Measurements from ENCODE around the gene ZNF57. TPM values are rescaled to one million over a fixed set of nuclear protein-coding genes. Genes with fewer than 3 reads are reported as not detected.

ZNF57 gene
- total and polyA plus RNA-seq, 2 of the 13 experiments (the other 11 are each of a cell fraction or from before 2014, with no cell fraction given), result 6.6 to 17.5 TPM

DNA sequence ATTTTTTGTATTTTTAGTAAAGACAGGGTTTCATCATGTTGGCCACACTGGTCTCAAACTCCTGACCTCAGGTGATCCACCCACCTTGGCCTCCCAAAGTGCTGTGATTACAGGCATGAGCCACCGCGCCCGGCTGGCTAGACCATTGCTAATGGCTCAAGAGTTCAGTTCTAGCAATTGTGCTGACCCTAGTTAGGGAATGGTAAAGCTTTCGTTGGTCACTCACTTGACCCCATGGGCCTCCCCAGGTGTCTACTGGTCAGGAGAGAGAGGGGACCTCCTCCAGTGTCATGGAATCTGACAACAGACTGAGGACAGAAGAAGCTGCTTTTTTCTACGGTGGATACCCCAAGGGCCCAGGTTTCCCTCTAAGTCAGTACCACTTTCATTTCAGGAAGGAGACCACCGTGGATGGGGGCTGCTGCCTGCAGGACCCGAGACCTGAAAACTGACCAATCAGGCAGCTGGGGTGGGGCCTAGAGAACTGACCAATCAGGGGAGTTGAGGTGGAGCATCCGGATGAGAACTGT, 34.2 kb upstream of the ZNF57 start (continued):
- TF ChIP-seq, protein P1, sequence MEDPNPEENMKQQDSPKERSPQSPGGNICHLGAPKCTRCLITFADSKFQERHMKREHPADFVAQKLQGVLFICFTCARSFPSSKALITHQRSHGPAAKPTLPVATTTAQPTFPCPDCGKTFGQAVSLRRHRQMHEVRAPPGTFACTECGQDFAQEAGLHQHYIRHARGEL (CRISPR knock-in tag; IDR thresholded peaks at IDR 0.05), result no peak
- TF ChIP-seq TCF12 (IDR thresholded peaks at IDR 0.05) (no peak), TCF12 (CRISPR knock-in tag; IDR thresholded peaks at IDR 0.05) (no peak), ARNT (IDR thresholded peaks at IDR 0.05) (no peak), TOPORS (CRISPR knock-in tag; IDR thresholded peaks at IDR 0.05) (no peak), MYNN (CRISPR knock-in tag; IDR thresholded peaks at IDR 0.05; ENCODE audit: low read depth) (no peak), ZNF383 (CRISPR knock-in tag; IDR thresholded peaks at IDR 0.05; ENCODE audit: borderline replicate concordance) (no peak), ZNF331 (CRISPR knock-in tag; IDR thresholded peaks at IDR 0.05) (no peak), ZNF556 (CRISPR knock-in tag; IDR thresholded peaks at IDR 0.05; ENCODE audit: borderline replicate concordance) (no peak), ZNF562 (CRISPR knock-in tag; IDR thresholded peaks at IDR 0.05; ENCODE audit: borderline replicate concordance) (no peak), ZNF780A (CRISPR knock-in tag; IDR thresholded peaks at IDR 0.05) (no peak), NCOA1 (CRISPR knock-in tag; IDR thresholded peaks at IDR 0.05) (no peak), SOX6 (IDR thresholded peaks at IDR 0.05) (no peak), SOX6 (CRISPR knock-in tag; IDR thresholded peaks at IDR 0.05) (no peak)
- TF ChIP-seq, protein P2, sequence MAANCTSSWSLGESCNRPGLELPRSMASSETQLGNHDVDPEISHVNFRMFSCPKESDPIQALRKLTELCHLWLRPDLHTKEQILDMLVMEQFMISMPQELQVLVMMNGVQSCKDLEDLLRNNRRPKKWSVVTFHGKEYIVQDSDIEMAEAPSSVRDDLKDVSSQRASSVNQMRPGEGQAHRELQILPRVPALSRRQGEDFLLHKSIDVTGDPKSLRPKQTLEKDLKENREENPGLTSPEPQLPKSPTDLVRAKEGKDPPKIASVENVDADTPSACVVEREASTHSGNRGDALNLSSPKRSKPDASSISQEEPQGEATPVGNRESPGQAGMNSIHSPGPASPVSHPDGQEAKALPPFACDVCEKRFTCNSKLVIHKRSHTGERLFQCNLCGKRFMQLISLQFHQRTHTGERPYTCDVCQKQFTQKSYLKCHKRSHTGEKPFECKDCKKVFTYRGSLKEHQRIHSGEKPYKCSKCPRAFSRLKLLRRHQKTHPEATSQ (CRISPR knock-in tag; IDR thresholded peaks at IDR 0.05; ENCODE audit: borderline replicate concordance), result no peak
- TF ChIP-seq, protein P3, sequence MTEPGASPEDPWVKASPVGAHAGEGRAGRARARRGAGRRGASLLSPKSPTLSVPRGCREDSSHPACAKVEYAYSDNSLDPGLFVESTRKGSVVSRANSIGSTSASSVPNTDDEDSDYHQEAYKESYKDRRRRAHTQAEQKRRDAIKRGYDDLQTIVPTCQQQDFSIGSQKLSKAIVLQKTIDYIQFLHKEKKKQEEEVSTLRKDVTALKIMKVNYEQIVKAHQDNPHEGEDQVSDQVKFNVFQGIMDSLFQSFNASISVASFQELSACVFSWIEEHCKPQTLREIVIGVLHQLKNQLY (CRISPR knock-in tag; IDR thresholded peaks at IDR 0.05), result no peak
- TF ChIP-seq, protein P4, sequence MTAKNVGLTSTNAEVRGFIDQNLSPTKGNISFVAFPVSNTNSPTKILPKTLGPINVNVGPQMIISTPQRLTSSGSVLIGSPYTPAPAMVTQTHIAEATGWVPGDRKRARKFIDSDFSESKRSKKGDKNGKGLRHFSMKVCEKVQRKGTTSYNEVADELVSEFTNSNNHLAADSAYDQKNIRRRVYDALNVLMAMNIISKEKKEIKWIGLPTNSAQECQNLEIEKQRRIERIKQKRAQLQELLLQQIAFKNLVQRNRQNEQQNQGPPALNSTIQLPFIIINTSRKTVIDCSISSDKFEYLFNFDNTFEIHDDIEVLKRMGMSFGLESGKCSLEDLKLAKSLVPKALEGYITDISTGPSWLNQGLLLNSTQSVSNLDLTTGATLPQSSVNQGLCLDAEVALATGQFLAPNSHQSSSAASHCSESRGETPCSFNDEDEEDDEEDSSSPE (CRISPR knock-in tag; IDR thresholded peaks at IDR 0.05), result no peak
- TF ChIP-seq, protein P5, sequence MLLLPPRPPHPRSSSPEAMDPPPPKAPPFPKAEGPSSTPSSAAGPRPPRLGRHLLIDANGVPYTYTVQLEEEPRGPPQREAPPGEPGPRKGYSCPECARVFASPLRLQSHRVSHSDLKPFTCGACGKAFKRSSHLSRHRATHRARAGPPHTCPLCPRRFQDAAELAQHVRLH (CRISPR knock-in tag; IDR thresholded peaks at IDR 0.05; ENCODE audit: borderline replicate concordance, low read depth), result no peak
- TF ChIP-seq, protein P6, sequence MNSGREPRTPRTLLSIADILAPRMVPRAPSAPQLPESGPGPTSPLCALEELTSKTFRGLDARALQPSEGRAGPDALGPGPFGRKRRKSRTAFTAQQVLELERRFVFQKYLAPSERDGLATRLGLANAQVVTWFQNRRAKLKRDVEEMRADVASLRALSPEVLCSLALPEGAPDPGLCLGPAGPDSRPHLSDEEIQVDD (CRISPR knock-in tag; IDR thresholded peaks at IDR 0.05; ENCODE audit: borderline replicate concordance), result no peak
- TF ChIP-seq, protein P7, sequence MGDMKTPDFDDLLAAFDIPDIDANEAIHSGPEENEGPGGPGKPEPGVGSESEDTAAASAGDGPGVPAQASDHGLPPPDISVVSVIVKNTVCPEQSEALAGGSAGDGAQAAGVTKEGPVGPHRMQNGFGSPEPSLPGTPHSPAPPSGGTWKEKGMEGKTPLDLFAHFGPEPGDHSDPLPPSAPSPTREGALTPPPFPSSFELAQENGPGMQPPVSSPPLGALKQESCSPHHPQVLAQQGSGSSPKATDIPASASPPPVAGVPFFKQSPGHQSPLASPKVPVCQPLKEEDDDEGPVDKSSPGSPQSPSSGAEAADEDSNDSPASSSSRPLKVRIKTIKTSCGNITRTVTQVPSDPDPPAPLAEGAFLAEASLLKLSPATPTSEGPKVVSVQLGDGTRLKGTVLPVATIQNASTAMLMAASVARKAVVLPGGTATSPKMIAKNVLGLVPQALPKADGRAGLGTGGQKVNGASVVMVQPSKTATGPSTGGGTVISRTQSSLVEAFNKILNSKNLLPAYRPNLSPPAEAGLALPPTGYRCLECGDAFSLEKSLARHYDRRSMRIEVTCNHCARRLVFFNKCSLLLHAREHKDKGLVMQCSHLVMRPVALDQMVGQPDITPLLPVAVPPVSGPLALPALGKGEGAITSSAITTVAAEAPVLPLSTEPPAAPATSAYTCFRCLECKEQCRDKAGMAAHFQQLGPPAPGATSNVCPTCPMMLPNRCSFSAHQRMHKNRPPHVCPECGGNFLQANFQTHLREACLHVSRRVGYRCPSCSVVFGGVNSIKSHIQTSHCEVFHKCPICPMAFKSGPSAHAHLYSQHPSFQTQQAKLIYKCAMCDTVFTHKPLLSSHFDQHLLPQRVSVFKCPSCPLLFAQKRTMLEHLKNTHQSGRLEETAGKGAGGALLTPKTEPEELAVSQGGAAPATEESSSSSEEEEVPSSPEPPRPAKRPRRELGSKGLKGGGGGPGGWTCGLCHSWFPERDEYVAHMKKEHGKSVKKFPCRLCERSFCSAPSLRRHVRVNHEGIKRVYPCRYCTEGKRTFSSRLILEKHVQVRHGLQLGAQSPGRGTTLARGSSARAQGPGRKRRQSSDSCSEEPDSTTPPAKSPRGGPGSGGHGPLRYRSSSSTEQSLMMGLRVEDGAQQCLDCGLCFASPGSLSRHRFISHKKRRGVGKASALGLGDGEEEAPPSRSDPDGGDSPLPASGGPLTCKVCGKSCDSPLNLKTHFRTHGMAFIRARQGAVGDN (CRISPR knock-in tag; IDR thresholded peaks at IDR 0.05), result no peak; the same call in 1 of the 2 replicates
- TF ChIP-seq, protein P8, sequence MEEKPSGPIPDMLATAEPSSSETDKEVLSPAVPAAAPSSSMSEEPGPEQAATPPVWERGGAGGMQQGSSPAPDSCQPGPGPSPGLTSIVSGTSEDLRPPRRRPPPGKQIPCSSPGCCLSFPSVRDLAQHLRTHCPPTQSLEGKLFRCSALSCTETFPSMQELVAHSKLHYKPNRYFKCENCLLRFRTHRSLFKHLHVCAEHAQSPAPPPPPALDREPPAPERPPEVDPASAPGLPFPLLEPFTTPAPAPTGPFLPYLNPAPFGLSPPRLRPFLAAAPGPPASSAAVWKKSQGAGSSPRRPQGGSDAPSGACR (CRISPR knock-in tag; IDR thresholded peaks at IDR 0.05), result no peak; the same call in 1 of the 2 replicates
